SK-N-DZ (cell line): ENCODE data around the gene MEGF8.

ENCODE experiments used
- DNase-seq: peaks from one replicate; pipeline ENCODE4 v3.0.0-alpha.2; 2015; ENCODE audit warnings: low spot score

Gene MEGF8

DNA sequence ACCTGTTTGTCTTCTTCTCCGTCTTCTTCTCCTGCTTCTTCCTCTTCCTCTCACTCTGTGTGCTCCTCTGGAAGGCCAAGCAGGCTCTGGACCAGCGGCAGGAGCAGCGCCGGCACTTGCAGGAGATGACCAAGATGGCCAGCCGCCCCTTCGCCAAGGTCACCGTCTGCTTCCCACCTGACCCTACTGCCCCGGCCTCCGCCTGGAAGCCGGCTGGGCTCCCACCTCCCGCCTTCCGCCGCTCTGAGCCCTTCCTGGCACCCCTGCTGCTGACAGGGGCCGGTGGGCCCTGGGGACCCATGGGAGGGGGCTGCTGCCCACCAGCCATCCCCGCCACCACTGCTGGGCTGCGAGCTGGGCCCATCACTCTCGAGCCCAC, 50.7 kb downstream of the MEGF8 start:
- no peak for DNase-seq

GRCh38 chr19:42378225-42379215, 53.1 kb downstream of the MEGF8 start:
- DNase-seq, result no peak

GRCh38 chr19:42380155-42380554, 54.7 kb downstream of the MEGF8 start:
- DNase-seq, result no peak

GRCh38 chr19:42386974-42387707, 61.7 kb downstream of the MEGF8 start:
- DNase-seq, result peak; percentile 85

DNA sequence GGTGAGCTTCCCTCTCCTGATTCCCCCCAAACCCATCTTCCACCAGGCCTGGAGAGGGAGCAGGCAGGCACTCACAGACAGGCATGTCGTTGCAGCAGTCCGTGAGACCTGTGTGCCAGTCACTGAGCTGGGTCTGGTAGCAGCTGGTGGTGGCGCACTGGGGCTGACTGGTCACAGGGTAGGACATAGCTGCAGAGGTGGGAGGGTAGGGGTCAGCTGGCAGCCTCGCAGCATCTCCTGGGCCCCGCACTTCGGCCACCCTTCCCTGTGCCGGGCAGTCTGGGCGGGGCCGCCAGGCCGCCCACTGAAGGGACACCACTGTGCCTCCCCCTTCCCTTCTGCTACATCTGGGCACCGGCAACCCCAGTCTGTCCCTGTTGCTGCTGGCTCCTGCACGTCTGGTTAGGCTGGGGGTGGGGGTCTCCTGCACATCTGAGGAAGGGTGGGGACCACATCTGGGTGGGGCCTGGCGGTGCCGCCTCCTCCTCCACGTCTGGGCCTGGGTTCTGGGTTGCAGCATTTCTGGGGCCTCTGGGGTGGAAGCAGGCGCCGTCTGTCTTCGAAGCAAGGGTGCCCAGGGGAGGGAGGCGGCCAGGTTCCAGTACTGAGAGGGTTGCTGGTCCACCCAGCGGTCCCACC, 63.5 kb downstream of the MEGF8 start:
- DNase-seq, result no peak

DNA sequence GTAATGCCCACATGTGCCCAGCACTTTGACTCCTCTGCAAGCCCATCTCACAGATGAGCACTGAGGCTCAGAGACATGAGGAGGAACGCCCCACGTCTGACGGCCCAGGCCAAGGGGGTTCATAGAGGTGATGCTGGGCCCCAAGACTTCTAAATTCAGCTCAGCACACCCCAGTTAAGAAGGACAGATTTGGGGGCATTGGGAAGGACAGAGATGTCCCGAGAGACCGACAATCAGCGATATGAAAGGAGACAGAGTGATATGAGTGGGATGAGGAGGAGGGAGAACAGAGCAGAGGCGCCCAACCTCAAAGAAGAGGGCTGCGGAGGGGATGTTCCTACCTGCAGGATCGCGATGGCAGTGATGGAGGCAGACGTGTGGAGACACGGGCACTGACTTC, 64.5 kb downstream of the MEGF8 start, which contains the start of gene CNFN:
Gene CNFN (minus strand): TSS at position 399 of the 400 bp plus-strand sequence. CDS start 1,260 bp downstream, outside the sequence.
- DNase-seq, result no peak

GRCh38 chr19:42392165-42392564, 66.7 kb downstream of the MEGF8 start:
- no peak for DNase-seq

- no peak for DNase-seq
These were observed 69.3 kb downstream of the MEGF8 start for GRCh38 chr19:42394751-42395150.

DNA sequence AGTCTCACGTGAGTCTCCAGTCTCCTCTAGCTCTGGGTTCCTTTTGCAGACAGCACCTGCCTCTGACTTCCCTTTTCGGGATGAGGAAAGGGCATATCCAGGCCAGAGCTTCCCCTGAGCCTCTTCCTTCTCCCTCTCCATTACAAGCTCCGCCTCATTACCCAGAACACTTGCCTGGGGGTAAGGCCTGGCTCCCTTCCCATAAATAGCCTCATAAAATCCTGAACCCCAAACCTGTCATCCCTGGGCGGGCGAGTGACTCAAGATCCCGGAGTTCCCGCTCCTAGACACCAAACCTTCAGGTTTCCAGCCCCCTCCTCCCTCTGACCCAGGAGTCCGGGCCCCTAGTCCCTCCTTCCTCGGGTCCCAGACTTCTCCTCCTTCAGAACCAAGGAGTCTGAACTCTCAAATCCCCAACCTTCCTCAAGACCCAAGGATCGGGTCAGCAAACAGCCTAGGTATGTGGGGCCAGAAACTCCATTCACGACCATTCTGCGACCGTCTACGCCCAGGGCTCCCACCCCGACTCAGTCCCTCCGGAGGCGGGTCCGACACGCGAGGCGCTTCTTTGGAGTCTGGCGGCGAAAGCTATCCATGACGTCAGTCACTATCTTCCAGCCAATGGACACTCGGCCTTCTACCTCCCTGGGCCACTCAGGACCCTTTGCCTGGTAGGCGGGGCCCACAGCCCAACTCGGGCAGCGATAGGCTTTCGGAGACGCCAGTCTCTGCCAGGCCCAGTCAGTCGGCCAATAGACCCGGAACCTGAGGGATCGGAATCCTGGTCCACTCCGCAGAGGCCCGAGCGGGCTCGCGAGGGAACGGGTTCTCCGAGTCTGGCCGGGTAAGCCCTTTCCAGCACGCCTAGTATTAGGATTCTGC, 71.2 kb downstream of the MEGF8 start:
- peak; percentile 98 for DNase-seq

DNA sequence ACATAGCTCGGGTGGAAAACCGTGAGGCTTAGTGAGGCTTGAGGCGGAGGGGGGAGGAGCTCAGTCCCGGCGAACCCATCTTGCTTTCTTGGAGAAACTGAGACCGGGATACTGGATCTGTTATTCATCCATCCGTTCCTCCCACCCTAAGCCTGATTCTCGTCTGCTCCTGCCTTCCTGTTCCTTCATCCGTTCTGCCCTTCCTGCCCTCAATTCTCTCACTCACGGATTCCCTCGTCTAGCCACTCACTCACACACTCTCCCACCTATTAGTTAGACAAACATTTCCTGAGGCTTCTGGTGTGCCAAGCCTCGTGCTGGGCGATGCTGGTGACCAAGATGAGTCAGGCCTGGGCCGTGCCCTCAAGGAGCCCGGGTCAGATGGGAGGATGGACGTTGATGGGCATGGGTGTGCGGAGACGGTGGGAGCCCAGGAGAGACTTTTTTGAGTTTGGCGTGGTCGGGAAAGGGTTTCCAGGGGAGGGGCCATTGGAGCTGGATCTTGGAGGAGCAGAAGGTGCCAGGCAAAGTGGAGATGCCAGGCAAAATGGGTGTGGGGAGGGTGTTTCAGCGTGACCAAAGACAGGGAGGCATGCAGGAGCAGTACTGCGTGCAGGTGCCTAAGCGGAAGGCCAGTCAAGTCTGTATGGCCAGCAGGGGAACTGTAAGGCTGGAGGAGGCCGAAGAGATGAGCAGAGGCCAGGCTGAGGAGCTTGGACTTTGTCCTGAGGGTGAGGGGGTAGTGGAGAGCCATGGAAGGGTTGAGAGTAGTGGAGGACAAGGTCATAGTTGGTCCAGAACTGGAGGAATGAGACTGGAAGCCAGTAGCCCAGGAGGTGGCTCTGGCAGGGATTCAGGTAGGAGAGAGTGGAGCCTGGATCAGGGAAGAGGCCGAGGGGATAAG, 72.1 kb downstream of the MEGF8 start:
- no peak for DNase-seq

DNA sequence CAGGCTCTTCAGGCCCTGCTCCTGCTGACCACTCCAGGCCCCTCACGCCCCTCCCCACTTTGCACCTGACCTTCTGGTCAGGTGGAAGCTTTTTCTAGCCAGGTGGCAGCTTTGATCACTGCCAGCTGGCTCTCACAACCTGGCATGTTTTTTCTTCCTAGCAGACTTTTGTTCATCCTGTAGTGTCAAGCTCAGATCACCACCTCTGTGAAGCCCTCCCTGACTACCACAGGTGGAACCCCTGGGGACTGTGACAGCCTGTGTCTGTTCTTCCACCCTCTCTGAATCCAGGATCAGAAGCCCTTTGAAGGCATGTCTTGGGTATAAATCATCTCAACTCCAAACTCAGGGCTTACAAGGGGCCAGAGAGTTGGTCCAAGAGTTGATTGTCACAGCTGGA, 75.0 kb downstream of the MEGF8 start:
- no peak for DNase-seq

- DNase-seq, result peak; percentile 73
These were observed 76.2 kb downstream of the MEGF8 start for GRCh38 chr19:42401365-42402303.

DNA sequence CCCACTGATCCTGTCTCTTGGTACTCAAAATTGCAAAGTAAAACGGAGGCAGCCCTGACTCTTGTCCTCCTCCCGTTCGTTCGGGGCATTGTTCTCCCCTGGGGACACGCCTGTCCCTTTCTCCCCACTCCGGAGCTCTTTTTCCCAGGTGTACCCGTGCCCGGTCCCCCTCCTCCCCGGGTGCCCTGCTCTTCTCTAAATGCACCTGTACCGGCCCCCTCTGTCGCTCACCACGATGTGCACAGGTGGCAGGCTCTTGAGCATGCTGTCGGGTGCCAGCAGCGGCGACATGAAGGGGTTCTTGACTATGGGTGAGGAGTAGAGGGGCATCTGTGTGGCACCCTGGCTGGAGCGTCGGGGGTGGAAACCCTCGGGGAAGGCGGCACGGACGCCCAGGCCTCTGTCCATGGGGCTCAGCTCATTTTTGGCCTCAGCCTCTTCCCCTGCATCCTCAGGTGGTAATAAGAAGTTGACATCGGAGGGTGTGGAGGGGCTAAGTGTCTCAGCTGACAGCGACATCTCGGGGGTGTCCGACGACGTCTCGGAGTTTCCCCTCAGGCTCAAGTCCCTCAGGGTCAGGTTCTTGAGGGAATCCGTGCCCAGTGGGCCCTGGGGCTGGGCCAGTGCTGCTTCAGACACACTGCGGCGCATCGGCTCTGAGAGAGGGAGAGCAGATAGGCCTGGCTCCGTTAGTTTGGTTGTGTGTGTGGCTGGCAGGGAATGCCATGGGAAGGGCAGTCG, 77.1 kb downstream of the MEGF8 start:
- no peak for DNase-seq

DNA sequence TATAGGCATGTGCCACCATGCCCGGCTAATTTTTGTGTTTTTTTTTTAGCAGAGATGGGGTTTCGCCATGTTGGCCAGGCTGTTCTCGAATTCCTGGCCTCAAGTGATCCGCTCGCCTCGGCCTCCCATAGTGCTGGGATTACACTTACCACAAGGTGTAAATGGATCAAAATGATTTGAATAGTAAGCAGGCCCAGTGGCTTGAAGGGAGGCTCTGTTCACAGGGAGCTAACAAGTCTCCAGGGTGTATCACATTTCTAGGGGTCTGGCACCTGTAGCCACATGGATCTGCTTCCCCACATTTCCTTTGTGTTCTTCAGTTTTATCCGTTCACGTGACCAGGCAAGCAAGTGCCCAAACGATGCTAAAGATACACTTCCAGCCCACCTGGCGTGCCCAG, 78.2 kb downstream of the MEGF8 start:
- no peak for DNase-seq

GRCh38 chr19:42406111-42406510, 80.7 kb downstream of the MEGF8 start:
- DNase-seq, result no peak

DNA sequence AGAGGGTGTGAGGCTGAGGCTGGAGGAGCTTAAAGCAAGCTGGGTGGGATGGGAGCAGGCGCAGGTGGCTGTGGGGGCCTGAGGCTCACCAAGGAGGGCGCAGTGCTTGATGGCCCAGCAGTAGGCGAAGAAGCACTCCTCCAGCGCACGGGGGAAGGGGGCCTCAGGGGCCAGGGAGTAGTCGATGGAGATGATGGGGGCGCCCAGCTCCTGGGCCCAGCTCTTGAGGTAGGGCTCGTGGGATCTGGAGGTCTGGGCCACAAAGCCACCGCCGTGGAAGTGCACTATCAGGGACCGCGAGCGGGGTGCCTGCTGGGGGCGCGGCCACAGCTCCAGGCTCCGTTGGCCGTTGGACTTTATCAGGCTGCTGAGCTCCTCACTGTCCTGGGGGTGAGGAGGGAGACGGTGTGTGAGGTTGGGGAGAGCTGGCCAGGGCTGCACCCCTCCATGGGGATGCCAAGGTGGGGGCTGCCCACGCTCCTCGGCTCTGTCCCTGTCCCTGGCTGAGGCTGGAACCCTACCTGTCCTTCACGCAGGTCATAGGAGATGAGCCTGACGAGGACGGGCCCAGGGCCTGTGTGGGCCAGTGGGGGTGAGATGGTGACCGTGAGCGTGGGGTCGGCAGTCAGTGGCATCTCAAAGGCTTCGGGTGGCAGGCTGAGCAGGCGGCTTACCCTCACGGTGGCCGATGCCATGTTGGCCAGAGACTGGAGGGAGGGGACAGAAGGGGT, 81.8 kb downstream of the MEGF8 start:
- no peak for DNase-seq

- no peak for DNase-seq
These were observed 82.4 kb downstream of the MEGF8 start for GRCh38 chr19:42407816-42408175.

- no peak for DNase-seq
These were observed 84.0 kb downstream of the MEGF8 start for GRCh38 chr19:42409477-42409876.
